Activated CD8-positive, alpha-beta T cell treated with anti-CD3 and anti-CD28 coated beads for 36 hours (primary cell): ENCODE results near the gene ADPRH. TPM values are rescaled to one million over a fixed set of nuclear protein-coding genes. Genes with fewer than 3 reads are reported as not detected.
A peak's percentile ranks its signal among the peaks of the same experiment; 100 is the strongest.

Source experiments
- ATAC-seq: fragments of 200-7000 bp; cut with Tn5 transposase; one replicate; pipeline ENCODE4 v1.10.0; 2021; ENCODE audit warnings: mild to moderate bottlenecking, moderate library complexity
- CTCF ChIA-PET: fragments of 350-600 bp; sonication (Branson Sonifier 250); formaldehyde crosslinking; loops from one replicate; lab custom pipeline; 2021; ENCODE audit warnings: antibody characterized with exemption; lab: Charles Lee
- POLR2A ChIA-PET: fragments of 350-600 bp; sonication (Branson Sonifier 250); formaldehyde crosslinking; loops from one replicate; lab custom pipeline; 2021; ENCODE audit warnings: antibody characterized with exemption; lab: Charles Lee
- DNase-seq: peaks from one replicate; pipeline ENCODE4 v3.0.0-alpha.2; 2020
- H3K27ac Mint-ChIP-seq: one replicate; pipeline ENCODE4 v1.8.0; 2021; ENCODE audit warnings: mild to moderate bottlenecking, mixed read lengths
- H3K27me3 Mint-ChIP-seq: one replicate; pipeline ENCODE4 v1.8.0; 2021; ENCODE audit warnings: mixed read lengths
- H3K36me3 Mint-ChIP-seq: one replicate; pipeline ENCODE4 v1.8.0; 2021; ENCODE audit warnings: low read depth, mixed read lengths
- H3K4me1 Mint-ChIP-seq: one replicate; pipeline ENCODE4 v1.8.0; 2021; ENCODE audit warnings: low read depth, mixed read lengths
- H3K4me3 Mint-ChIP-seq: one replicate; pipeline ENCODE4 v1.8.0; 2021; ENCODE audit warnings: mild to moderate bottlenecking, moderate library complexity, mixed read lengths
- H3K9me3 Mint-ChIP-seq: one replicate; pipeline ENCODE4 v1.8.0; 2021; ENCODE audit warnings: mixed read lengths
- intact Hi-C: fragments of 100-400 bp; cut with micrococcal nuclease; formaldehyde crosslinking; loops from one replicate; pipeline ENCODE4 v1.10.0; 2022
- total RNA-seq, 2 experiments: library from RNA; stranded (reverse); gene quantifications; one replicate each; pipeline ENCODE4 v1.2.3, GENCODE V29; 2021
- TF ChIP-seq, protein P1 (sequence below): fragments of 200-600 bp; IDR thresholded peaks from one replicate; pipeline ENCODE4 v1.8.0; 2022; ENCODE audit warnings: antibody characterized with exemption, mild to moderate bottlenecking

Gene ADPRH
- total RNA-seq, 2 experiments from 2014 or later: 5.7 to 5.9 TPM

DNA sequence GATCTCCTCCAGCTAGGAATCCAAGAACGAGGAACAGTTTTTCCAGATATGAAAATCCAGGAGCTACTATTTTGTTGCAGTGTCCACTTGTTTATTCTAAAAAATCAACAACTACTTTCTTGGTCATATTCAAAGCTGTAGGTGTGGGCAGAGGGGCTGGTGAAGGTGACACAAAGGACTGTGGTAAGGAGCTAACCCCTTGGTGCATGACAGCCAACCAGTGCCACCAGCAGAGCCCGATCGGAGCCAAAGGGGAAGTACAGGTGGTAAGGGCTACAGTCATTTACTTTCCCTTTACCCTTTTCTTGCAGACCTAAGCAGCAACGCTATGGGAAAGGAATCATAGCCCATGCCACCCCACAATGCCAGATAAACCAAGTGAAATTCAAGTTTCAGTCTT lies 49.1 kb downstream of the ADPRH start:
- ChIA-PET CTCF (interaction anchor here (1.4 kb wide), 1 partner anchor 28 kb away, joined by 4 read pairs; no protein-coding TSS in a partner anchor), POLR2A (no interaction called here)
- intact Hi-C loops: no loop called here
- no peaks in the 10 kb centered on the region for H3K9me3 Mint-ChIP-seq
- H3K4me1 Mint-ChIP-seq: peaks cover 25% of the 10 kb centered on the region
- DNase-seq (peak; percentile 64), ATAC-seq (peak; percentile 78)
- H3K4me3 Mint-ChIP-seq: no peak overlapping the region
- no peaks in the 10 kb centered on the region for H3K36me3 Mint-ChIP-seq
- H3K27me3 Mint-ChIP-seq: peaks cover 14% of the 10 kb centered on the region
- H3K27ac Mint-ChIP-seq: peak overlapping the region; percentile 67
- TF ChIP-seq, protein P1, sequence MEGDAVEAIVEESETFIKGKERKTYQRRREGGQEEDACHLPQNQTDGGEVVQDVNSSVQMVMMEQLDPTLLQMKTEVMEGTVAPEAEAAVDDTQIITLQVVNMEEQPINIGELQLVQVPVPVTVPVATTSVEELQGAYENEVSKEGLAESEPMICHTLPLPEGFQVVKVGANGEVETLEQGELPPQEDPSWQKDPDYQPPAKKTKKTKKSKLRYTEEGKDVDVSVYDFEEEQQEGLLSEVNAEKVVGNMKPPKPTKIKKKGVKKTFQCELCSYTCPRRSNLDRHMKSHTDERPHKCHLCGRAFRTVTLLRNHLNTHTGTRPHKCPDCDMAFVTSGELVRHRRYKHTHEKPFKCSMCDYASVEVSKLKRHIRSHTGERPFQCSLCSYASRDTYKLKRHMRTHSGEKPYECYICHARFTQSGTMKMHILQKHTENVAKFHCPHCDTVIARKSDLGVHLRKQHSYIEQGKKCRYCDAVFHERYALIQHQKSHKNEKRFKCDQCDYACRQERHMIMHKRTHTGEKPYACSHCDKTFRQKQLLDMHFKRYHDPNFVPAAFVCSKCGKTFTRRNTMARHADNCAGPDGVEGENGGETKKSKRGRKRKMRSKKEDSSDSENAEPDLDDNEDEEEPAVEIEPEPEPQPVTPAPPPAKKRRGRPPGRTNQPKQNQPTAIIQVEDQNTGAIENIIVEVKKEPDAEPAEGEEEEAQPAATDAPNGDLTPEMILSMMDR: no peak

GRCh38 chr3:119628816-119629445 lies 49.6 kb downstream of the ADPRH start:
- H3K9me3 Mint-ChIP-seq: no peaks in the 10 kb centered on the region
- H3K4me1 Mint-ChIP-seq: peaks cover 25% of the 10 kb centered on the region
- peak; percentile 32 for ATAC-seq
- no peak overlapping the region for H3K4me3 Mint-ChIP-seq
- ChIA-PET POLR2A (no interaction called here), CTCF (interaction anchor here (1.4 kb wide), 1 partner anchor 28 kb away, joined by 4 read pairs; no protein-coding TSS in a partner anchor)
- no peaks in the 10 kb centered on the region for H3K36me3 Mint-ChIP-seq
- TF ChIP-seq, protein P1: no peak
- intact Hi-C loops: no loop called here
- DNase-seq: no peak
- H3K27me3 Mint-ChIP-seq: peaks cover 14% of the 10 kb centered on the region
- no peak overlapping the region for H3K27ac Mint-ChIP-seq

DNA sequence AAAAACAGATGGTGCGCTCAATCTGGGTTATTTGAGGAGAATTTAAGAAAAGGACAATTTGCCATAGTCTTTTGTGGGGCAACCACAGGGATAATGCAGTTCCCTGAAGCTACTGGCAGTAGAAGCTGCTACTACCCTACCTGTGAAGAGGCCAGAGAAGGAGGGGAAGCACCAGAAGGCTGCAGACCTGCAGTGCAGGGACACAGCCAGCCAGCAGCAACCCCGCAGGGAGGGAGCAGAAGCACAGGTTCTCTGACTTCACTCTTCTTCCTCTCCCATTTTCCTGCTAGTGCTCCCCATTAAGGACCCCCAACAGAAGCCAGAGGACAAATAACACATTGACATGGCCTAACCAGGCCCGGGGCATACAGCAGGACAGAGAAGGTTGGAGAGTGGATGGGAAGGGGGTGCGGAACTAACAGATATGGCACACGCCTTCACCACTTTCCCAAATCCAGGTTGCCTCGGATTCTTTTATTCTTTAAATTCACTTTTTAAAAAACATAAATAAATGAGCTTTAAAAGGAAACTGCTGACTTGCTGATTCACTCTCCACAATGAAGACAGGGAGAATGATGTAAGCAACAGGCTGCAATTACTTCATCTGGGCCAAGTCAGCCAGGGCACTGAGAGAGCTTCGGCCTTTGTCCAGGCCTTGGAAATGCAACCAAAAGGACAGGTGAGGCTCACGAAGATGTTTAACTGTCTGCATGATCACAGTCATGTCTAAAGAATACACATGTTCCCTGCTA lies 51.0 kb downstream of the ADPRH start:
- TF ChIP-seq, protein P1: no peak
- peak overlapping the region; percentile 36 for H3K27ac Mint-ChIP-seq
- no peaks in the 10 kb centered on the region for H3K9me3 Mint-ChIP-seq
- CTCF ChIA-PET: no interaction called here
- peaks cover 25% of the 10 kb centered on the region for H3K4me1 Mint-ChIP-seq
- no peak overlapping the region for H3K4me3 Mint-ChIP-seq
- no peak for ATAC-seq
- peaks cover 14% of the 10 kb centered on the region for H3K27me3 Mint-ChIP-seq
- POLR2A ChIA-PET: no interaction called here
- no peak for DNase-seq
- intact Hi-C loops: no loop called here
- no peaks in the 10 kb centered on the region for H3K36me3 Mint-ChIP-seq

GRCh38 chr3:119630880-119631329 lies 51.6 kb downstream of the ADPRH start:
- intact Hi-C loops: no loop called here
- DNase-seq: no peak
- H3K4me3 Mint-ChIP-seq: no peak overlapping the region
- H3K27me3 Mint-ChIP-seq: peaks cover 12% of the 10 kb centered on the region
- H3K36me3 Mint-ChIP-seq: no peaks in the 10 kb centered on the region
- H3K4me1 Mint-ChIP-seq: peaks cover 25% of the 10 kb centered on the region
- CTCF ChIA-PET: no interaction called here
- no peak for ATAC-seq
- no peaks in the 10 kb centered on the region for H3K9me3 Mint-ChIP-seq
- TF ChIP-seq, protein P1: no peak
- no peak overlapping the region for H3K27ac Mint-ChIP-seq
- POLR2A ChIA-PET: no interaction called here

DNA sequence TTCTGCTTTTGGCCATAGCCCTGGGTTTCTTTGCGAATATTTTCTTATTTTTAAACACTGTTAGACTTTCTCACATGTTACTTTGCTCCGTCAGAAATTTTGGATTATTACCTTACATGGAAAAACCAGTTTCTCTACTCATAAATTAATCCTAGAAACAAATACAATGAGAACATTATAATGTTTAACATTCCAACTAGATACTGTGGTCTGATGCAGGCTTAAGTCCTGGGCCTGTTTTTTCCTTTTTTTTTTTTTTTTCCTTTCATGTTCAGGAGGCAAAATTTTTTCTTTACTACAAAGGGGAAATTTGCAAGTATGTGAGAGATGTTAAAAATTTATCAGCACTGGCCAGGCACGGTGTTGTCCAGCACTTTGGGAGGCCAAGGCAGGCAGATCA lies 52.2 kb downstream of the ADPRH start:
- intact Hi-C loops: no loop called here
- ChIA-PET POLR2A (no interaction called here), CTCF (no interaction called here)
- no peaks in the 10 kb centered on the region for H3K9me3 Mint-ChIP-seq
- H3K27ac Mint-ChIP-seq: no peak overlapping the region
- ATAC-seq: no peak
- no peak overlapping the region for H3K4me3 Mint-ChIP-seq
- peaks cover 23% of the 10 kb centered on the region for H3K4me1 Mint-ChIP-seq
- H3K27me3 Mint-ChIP-seq: peaks cover 10% of the 10 kb centered on the region
- TF ChIP-seq, protein P1: no peak
- H3K36me3 Mint-ChIP-seq: no peaks in the 10 kb centered on the region
- no peak for DNase-seq
